Fibroblast of lung (primary cell): ENCODE data around the gene PHC2.

Experiments used
- CTCF ChIP-seq, 2 donors: IDR thresholded peaks in 1 of 2; conservative IDR thresholded peaks in 1 of 2; 1 replicate in 1 of 2; 2 replicates in 1 of 2; pipeline ENCODE4 v1.5.1; 2011 to 2012; ENCODE audit warnings: low read length in 2 of 2, control low read depth in 1 of 2, inconsistent platforms in 1 of 2, low read depth in 1 of 2, mild to moderate bottlenecking in 1 of 2
- EZH2 ChIP-seq: IDR thresholded peaks from 2 replicates; pipeline ENCODE4 v1.5.1; 2012; ENCODE audit warnings: low read length, control low read depth, mild to moderate bottlenecking; ENCODE audit errors: missing control alignments

- TF ChIP-seq CTCF (conservative IDR thresholded peaks at IDR 0.05 in 1 of 2, IDR thresholded peaks at IDR 0.05 in 1 of 2; ENCODE audit: low read depth in 1 of 2, low read length in 2 of 2) (peak; percentile 86 to 96), EZH2 (no peak)
Observed at GRCh38 chr1:33298623-33299277, 132.1 kb downstream of the PHC2 start.
